Keratinocyte (primary cell): ENCODE data around the gene MYMX. TPM values are rescaled to one million over a fixed set of nuclear protein-coding genes. Genes with fewer than 3 reads are reported as not detected.
A peak's percentile ranks its signal among the peaks of the same experiment; 100 is the strongest.

Source experiments
- DNase-seq: peaks from one replicate; pipeline ENCODE4 v3.0.0-alpha.2; 2011; ENCODE audit warnings: low read depth, missing footprints, low spot score
- FAIRE-seq: peaks from 2 replicates; lab custom pipeline; 2011; peaks lifted over from hg19 to GRCh38; lab: Jason Lieb, UNC
- H2AFZ ChIP-seq: 2 replicates; pipeline ENCODE4 v1.6.0; 2012; ENCODE audit warnings: low read length, control low read depth, inconsistent platforms; ENCODE audit not compliant: control insufficient read depth
- H3K27ac ChIP-seq: 2 replicates; pipeline ENCODE4 v1.5.1; 2011; ENCODE audit warnings: low read length; ENCODE audit not compliant: control insufficient read depth, insufficient read depth
- H3K27me3 ChIP-seq: 3 replicates; pipeline ENCODE4 v1.6.0; 2011; ENCODE audit warnings: low read length; ENCODE audit not compliant: control insufficient read depth, insufficient read depth; ENCODE audit errors: extremely low read depth
- H3K36me3 ChIP-seq, 2 experiments: 2 replicates in 1 of 2; 3 replicates in 1 of 2; pipeline ENCODE4 v1.5.1; 2011; ENCODE audit warnings: low read length in 2 of 2, mild to moderate bottlenecking in 1 of 2; ENCODE audit not compliant: control insufficient read depth in 2 of 2, insufficient read depth in 2 of 2; ENCODE audit errors: extremely low read depth in 1 of 2
- H3K4me1 ChIP-seq: 3 replicates; pipeline ENCODE4 v1.5.1; 2011; ENCODE audit warnings: low read length; ENCODE audit not compliant: control insufficient read depth, insufficient read depth; ENCODE audit errors: extremely low read depth
- H3K4me2 ChIP-seq: 3 replicates; pipeline ENCODE4 v1.6.0; 2011; ENCODE audit warnings: low read depth, low read length; ENCODE audit not compliant: control insufficient read depth, insufficient read depth; ENCODE audit errors: extremely low read depth
- H3K4me3 ChIP-seq, 3 experiments: fragments of 200-600 bp in 1 of 3; sonication (generic) in 1 of 3; 2 replicates in 2 of 3; 3 replicates in 1 of 3; pipeline ENCODE4 v1.5.1; 2011 to 2016; ENCODE audit warnings: low read length in 3 of 3, mild to moderate bottlenecking in 3 of 3, control low read depth in 2 of 3, inconsistent platforms in 1 of 3, low read depth in 1 of 3, mixed read lengths in 1 of 3, mixed run types in 1 of 3, moderate library complexity in 1 of 3; ENCODE audit not compliant: control insufficient read depth in 2 of 3, insufficient read depth in 2 of 3; ENCODE audit errors: extremely low read depth in 1 of 3
- H3K79me2 ChIP-seq: 2 replicates; pipeline ENCODE4 v1.6.0; 2012; ENCODE audit warnings: low read length; ENCODE audit not compliant: control insufficient read depth, insufficient read depth
- H3K9ac ChIP-seq: 3 replicates; pipeline ENCODE4 v1.6.0; 2011; ENCODE audit warnings: low read length; ENCODE audit not compliant: control insufficient read depth, insufficient read depth; ENCODE audit errors: extremely low read depth
- H3K9me1 ChIP-seq: 3 replicates; pipeline ENCODE4 v1.6.0; 2011; ENCODE audit warnings: low read length; ENCODE audit not compliant: control insufficient read depth, insufficient read depth; ENCODE audit errors: extremely low read depth
- H3K9me3 ChIP-seq: 2 replicates; pipeline ENCODE4 v1.5.1; 2012; ENCODE audit warnings: low read depth, low read length; ENCODE audit not compliant: control insufficient read depth
- H4K20me1 ChIP-seq: 3 replicates; pipeline ENCODE4 v1.6.0; 2011; ENCODE audit warnings: low read length; ENCODE audit not compliant: control insufficient read depth, insufficient read depth; ENCODE audit errors: extremely low read depth
- EZH2 ChIP-seq: IDR thresholded peaks from one replicate; pipeline ENCODE4 v1.6.1; 2012; ENCODE audit warnings: inconsistent platforms, mild to moderate bottlenecking, low read length, moderate library complexity
- dilution Hi-C: fragments of 300-500 bp; cut with MboI; formaldehyde crosslinking; loops from one replicate; pipeline ENCODE4 v1.7.0; 2020; ENCODE audit warnings: low sequenced_read_pairs; ENCODE audit not compliant: extremely low pct_ligation_motif_present
- polyA plus RNA-seq, 5 experiments: library from polyadenylated mRNA; depleted of rRNA in 3 of 5; stranded (reverse) in 3 of 5; stranded (forward) in 1 of 5; unstranded in 1 of 5; fragments of >200 nt; gene quantifications; 1 replicate in 1 of 5; 2 replicates in 3 of 5; 3 replicates in 1 of 5; pipeline versions ENCODE4 v1.2.1 to v1.2.3, GENCODE V29; 2011 to 2012; ENCODE audit warnings: missing spikeins in 2 of 5, low read depth in 1 of 5, low replicate concordance in 1 of 5
- TF ChIP-seq, protein P1 (sequence below), 3 experiments: IDR thresholded peaks in 1 of 3; conservative IDR thresholded peaks in 1 of 3; optimal IDR thresholded peaks in 1 of 3; 2 replicates in 2 of 3; 3 replicates in 1 of 3; pipeline versions ENCODE3 to v1.5.1; 2011; ENCODE audit warnings: low read length in 3 of 3, mild to moderate bottlenecking in 3 of 3, moderate library complexity in 2 of 3, control low read depth in 1 of 3, inconsistent platforms in 1 of 3; ENCODE audit not compliant: insufficient read depth in 2 of 3; ENCODE audit errors: extremely low read depth in 1 of 3

Gene MYMX
- polyA plus RNA-seq, 1 donor (not counting 4 experiments of a cell fraction or from before 2014, with no cell fraction given), result 0.09 TPM

DNA sequence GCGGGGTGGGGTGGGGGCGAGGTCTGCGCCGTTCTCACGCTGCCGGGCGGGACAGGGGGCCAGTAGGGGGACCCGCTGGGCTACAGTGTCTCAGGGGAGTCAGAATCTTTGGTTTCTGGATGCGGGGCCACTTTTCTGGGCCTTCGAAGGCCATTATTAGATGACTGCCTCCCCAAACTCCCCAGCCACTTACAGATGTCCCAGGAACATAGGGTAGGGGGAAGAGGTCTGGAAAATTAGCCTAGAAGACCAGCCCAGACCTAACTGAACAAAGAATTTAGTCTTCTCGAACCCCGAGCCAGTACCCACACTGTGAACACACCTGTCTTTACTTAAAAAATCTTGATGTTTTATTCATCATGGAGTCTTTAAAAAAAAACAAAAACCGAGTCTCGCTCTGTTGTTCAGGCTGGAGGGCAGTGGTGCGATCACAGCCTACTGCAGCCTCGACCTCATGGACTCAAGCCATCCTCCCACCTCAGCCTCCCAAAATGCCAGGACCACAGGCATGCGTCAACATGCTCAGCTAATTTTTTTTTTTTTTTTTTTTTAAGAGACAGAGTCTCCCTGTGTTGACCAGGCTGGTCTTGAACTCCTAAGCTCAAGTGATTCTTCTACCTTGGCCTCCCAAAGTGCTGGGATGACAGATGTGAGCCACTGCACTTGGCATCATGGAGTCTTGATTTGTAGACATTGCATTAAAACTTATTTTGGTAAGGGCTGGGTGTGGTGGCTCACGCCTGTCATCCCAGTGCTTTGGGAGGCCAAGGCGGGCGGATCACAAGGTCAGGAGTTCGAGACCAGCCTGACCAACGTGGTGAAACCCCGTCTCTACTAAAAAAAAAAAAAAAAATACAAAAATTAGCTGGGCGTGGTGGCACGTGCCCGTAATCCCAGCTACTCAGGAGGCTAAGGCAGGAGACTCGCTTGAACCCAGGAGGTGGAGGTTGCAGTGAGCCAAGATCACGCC lies 3.4 kb downstream of the MYMX start:
- dilution Hi-C loops, result no loop called here
- peaks cover 12% of the 10 kb centered on the region for H3K79me2 ChIP-seq
- H3K27me3 ChIP-seq, result no peaks in the 10 kb centered on the region
- peaks cover 36% of the 10 kb centered on the region for H3K4me1 ChIP-seq
- H3K27ac ChIP-seq, result no peak overlapping the region
- TF ChIP-seq EZH2, result no peak
- TF ChIP-seq, protein P1, sequence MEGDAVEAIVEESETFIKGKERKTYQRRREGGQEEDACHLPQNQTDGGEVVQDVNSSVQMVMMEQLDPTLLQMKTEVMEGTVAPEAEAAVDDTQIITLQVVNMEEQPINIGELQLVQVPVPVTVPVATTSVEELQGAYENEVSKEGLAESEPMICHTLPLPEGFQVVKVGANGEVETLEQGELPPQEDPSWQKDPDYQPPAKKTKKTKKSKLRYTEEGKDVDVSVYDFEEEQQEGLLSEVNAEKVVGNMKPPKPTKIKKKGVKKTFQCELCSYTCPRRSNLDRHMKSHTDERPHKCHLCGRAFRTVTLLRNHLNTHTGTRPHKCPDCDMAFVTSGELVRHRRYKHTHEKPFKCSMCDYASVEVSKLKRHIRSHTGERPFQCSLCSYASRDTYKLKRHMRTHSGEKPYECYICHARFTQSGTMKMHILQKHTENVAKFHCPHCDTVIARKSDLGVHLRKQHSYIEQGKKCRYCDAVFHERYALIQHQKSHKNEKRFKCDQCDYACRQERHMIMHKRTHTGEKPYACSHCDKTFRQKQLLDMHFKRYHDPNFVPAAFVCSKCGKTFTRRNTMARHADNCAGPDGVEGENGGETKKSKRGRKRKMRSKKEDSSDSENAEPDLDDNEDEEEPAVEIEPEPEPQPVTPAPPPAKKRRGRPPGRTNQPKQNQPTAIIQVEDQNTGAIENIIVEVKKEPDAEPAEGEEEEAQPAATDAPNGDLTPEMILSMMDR (optimal IDR thresholded peaks at IDR 0.05 in 1 of 3, IDR thresholded peaks at IDR 0.05 in 1 of 3, conservative IDR thresholded peaks at IDR 0.05 in 1 of 3; ENCODE audit: extremely low read depth in 1 of 3, insufficient read depth in 2 of 3, low read length in 3 of 3), result no peak
- no peaks in the 10 kb centered on the region for H4K20me1 ChIP-seq
- FAIRE-seq, result no peak
- no peaks in the 10 kb centered on the region for H3K9me3 ChIP-seq
- H3K4me2 ChIP-seq, result no peak overlapping the region
- H2AFZ ChIP-seq, result no peak overlapping the region
- DNase-seq, result no peak
- H3K9ac ChIP-seq, result no peak overlapping the region
- H3K4me3 ChIP-seq, result no peak overlapping the region
- H3K9me1 ChIP-seq, result no peaks in the 10 kb centered on the region
- H3K36me3 ChIP-seq, result no peaks in the 10 kb centered on the region

DNA sequence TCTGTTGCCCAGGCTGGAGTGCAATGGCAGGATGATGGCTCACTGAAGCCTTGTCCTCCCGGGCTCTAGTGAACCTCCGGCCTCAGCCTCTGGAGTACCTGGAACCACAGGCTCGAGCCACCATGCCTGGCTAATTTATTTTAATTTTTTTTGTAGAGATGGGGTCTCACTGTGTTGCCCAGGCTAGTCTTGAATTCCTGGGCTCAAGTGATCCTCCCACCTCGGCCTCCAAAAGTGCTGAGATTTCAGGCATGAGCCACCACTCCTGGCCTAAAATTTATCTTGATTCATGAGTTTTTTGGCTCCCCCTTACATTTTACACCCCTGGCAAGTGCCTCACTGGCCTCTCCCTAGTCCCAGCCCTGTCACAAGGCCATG lies 4.2 kb downstream of the MYMX start:
- no peak overlapping the region for H3K4me3 ChIP-seq
- no peak overlapping the region for H3K4me2 ChIP-seq
- dilution Hi-C loops, result no loop called here
- H3K79me2 ChIP-seq, result peaks cover 18% of the 10 kb centered on the region
- no peak overlapping the region for H3K27ac ChIP-seq
- DNase-seq (no peak), FAIRE-seq (no peak)
- H3K9me3 ChIP-seq, result no peaks in the 10 kb centered on the region
- H2AFZ ChIP-seq, result peak overlapping the region; percentile 34
- peaks cover 42% of the 10 kb centered on the region for H3K4me1 ChIP-seq
- no peaks in the 10 kb centered on the region for H3K27me3 ChIP-seq
- no peaks in the 10 kb centered on the region for H3K9me1 ChIP-seq
- no peak overlapping the region for H3K9ac ChIP-seq
- H4K20me1 ChIP-seq, result no peaks in the 10 kb centered on the region
- TF ChIP-seq, protein P1 (optimal IDR thresholded peaks at IDR 0.05 in 1 of 3, IDR thresholded peaks at IDR 0.05 in 1 of 3, conservative IDR thresholded peaks at IDR 0.05 in 1 of 3; ENCODE audit: extremely low read depth in 1 of 3, insufficient read depth in 2 of 3, low read length in 3 of 3), result no peak
- TF ChIP-seq EZH2, result no peak
- no peaks in the 10 kb centered on the region for H3K36me3 ChIP-seq
